Stimulated activated CD4-positive, alpha-beta T cell treated with anti-CD3 and anti-CD28 coated beads, Interleukin-12 subunit alpha, Interleukin-12 subunit beta, amount 100 ng/mL, for 48 hours (primary cell): ENCODE measurements around the gene DQX1.

Experiments used
- DNase-seq, 3 donors: peaks; one replicate each; pipeline ENCODE4 v3.0.0-alpha.2; 2020; ENCODE audit warnings: low read depth in 2 of 3, low spot score in 1 of 3

The DQX1 gene

GRCh38 chr2:74512744-74513604 is 13.1 kb downstream of the DQX1 start:
- DNase-seq: no peak

GRCh38 chr2:74511104-74511989 is 14.7 kb downstream of the DQX1 start:
- DNase-seq: no peak

- DNase-seq: no peak
These were observed 15.8 kb downstream of the DQX1 start for GRCh38 chr2:74510272-74510671.

GRCh38 chr2:74507926-74508520 is 18.0 kb downstream of the DQX1 start:
- no peak for DNase-seq

GRCh38 chr2:74507145-74507925 is 18.7 kb downstream of the DQX1 start, which contains the start of gene PCGF1:
PCGF1 (minus strand) TSS chr2:74507695; CDS start chr2:74507668, 27 bp downstream.
- peak; percentile 95 to 99 (median 99) for DNase-seq

GRCh38 chr2:74505448-74506246 is 20.4 kb downstream of the DQX1 start:
- DNase-seq: no peak

- DNase-seq: no peak
These were observed 21.4 kb downstream of the DQX1 start for GRCh38 chr2:74504591-74504990.

GRCh38 chr2:74503506-74504475 is 22.2 kb downstream of the DQX1 start:
- no peak for DNase-seq

- DNase-seq: no peak
These were observed 23.1 kb downstream of the DQX1 start for GRCh38 chr2:74502720-74503505.

GRCh38 chr2:74502147-74502719 is 23.8 kb downstream of the DQX1 start:
- no peak for DNase-seq

- no peak for DNase-seq
These were observed 24.5 kb downstream of the DQX1 start for GRCh38 chr2:74501335-74502071.

GRCh38 chr2:74500578-74500946 is 25.5 kb downstream of the DQX1 start:
- no peak for DNase-seq

- DNase-seq: no peak
These were observed 26.0 kb downstream of the DQX1 start for GRCh38 chr2:74499940-74500577.

- no peak for DNase-seq
These were observed 26.6 kb downstream of the DQX1 start, which contains the start of gene LBX2 for GRCh38 chr2:74499267-74499939. LBX2 (minus strand) TSS chr2:74499603; CDS start chr2:74499537, 66 bp downstream.

- DNase-seq: no peak
These were observed 27.3 kb downstream of the DQX1 start for GRCh38 chr2:74498500-74499266.
